Mucosa of gallbladder (tissue), 1 donor: ENCODE data around the gene WRNIP1. TPM values are rescaled to one million over a fixed set of nuclear protein-coding genes. Genes with fewer than 3 reads are reported as not detected.

Experiments
- DNase-seq: peaks from one replicate; pipeline ENCODE4 v3.0.0-alpha.2; 2020; ENCODE audit warnings: low spot score
- total RNA-seq: library from RNA; stranded (reverse); gene quantifications from one replicate; pipeline ENCODE4 v1.2.1, GENCODE V29; 2021
- donor health status: DM: no; HTN: no; CAD: no.

Gene WRNIP1
- total RNA-seq = 47.4 TPM

GRCh38 chr6:2765166-2765895, at the start of gene WRNIP1:
WRNIP1 (plus strand) TSS chr6:2765393; CDS start chr6:2765623, 230 bp downstream.
- peak; percentile 99 for DNase-seq

GRCh38 chr6:2715737-2716136, 49.5 kb upstream of the WRNIP1 start:
- no peak for DNase-seq

DNA sequence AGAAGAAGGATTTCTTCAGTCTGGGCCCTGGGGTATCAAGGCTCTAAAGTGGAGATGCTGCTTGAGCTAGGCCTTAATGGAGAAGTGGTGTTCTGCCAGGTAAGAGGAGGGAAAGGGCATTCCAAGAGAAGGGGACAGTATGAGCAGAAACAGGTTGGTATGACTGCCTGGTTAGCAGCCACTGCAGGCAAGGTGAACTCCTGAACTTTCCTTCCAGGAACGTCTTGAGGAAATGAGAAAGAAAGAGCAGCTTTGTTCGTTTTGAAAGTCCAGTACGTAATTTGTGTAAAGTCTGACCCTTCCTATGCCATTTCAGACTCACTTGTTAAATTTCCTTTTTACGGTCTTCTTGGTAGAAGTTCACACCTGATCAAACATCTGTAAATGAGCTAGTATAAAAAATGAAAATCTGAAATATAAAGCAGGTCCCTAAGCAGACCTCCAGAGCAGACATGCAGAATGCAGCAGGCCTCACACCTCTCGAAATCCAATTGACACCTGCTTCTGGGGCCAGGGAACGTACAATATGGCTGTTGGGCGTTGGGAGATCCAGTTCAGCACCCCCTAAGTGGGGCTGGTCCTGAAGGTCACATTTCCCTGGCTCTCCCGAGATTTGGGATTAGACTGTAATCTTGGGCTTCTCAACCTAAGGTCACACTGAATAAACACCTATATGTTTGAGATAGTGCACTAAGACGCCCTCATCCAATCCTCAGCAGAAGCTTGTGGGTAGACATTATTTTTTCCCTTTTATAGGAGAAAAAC, 48.1 kb upstream of the WRNIP1 start:
- DNase-seq = no peak

- DNase-seq = no peak
Measured at GRCh38 chr6:2718334-2719092, 46.7 kb upstream of the WRNIP1 start.

GRCh38 chr6:2719093-2719455, 46.1 kb upstream of the WRNIP1 start:
- DNase-seq = no peak

GRCh38 chr6:2721219-2721618, 44.0 kb upstream of the WRNIP1 start:
- DNase-seq = no peak

DNA sequence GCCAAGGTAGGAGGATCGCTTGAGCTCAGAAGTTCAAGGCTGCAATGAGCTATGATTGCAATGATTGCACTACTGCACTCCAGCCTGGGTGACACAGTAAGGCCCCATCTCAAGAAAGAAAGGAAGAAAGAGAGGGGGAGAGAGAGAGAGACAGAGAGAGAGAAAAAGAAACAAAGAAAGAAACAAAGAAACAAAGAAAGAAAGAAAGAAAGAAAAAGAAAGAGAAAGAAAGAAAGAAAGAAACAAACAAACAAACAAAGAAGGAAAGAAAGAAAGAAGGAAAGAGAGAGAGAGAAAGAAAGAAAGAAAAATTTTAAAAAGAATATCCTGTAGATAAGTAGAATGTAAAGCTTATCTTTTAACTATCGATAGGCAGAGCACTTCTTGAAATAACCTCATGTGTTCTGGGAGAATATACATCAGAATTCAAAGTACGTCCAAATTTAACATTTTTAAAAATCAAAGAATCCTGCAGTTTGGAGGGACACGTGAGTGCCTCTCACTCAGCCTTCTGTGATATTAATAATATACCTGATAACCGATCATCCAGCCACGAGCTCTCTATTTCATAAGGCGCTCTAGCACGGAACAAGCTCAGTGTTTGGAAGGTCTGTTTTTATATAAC, 39.7 kb upstream of the WRNIP1 start:
- no peak for DNase-seq

- DNase-seq = no peak
Measured at GRCh38 chr6:2725999-2726567, 39.1 kb upstream of the WRNIP1 start.

DNA sequence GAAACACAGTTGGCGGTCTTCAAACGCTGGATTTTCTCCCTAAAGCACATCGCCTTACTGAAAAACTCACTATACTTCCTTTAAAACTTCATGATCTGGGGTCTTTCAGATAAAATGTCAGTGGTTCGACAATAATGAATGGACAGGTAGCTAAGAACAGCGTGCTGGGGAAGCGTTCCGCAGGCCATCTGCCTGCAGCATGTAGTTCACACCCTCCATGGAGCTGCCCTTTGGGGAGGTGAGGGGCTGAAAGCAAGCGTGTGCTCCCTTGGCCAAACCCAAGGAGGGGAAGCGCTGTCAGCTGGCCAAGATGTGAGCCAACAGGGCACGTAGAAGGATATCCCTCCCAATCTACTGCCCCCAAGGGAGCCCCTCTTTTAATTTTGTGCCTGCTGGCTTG, 35.3 kb upstream of the WRNIP1 start:
- no peak for DNase-seq

DNA sequence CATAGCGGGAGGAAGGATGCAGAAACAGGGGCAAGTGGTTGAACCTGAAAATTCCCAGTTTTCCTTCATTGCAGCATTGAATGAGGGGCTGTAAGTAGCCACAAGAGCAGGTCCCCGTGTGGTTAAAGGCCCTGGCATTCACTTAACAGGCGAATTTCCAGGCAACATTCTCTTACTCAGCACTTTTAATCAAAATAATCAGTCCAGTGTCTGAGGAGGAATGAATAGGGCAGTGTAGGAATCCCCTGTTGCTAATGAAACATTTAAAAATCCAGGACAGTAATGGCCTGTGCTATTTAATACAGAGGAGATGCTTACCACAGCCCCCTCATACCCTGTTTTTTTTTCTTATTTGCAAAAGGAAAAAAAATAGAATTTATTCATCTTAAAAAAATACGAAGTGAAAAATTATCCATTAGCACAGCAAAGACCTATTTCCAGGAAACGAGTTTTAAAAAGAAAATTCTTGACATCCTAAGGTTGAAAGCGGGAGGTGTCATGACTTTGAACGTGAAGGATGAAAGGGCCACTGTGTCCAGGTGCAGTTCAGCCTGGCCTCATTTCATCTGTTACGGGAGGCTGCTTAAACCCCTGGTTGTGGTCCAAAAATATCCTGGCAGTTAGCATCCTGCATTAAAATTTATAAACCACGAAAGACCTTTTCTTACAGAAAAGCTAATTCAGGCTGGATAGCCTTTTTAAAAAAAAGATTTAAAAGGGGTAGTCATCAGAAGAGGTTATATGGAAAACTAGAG, 34.7 kb upstream of the WRNIP1 start:
- DNase-seq = no peak

- no peak for DNase-seq
Measured at GRCh38 chr6:2731281-2731909, 33.8 kb upstream of the WRNIP1 start.

- DNase-seq = no peak
Measured at GRCh38 chr6:2732503-2733089, 32.6 kb upstream of the WRNIP1 start.

GRCh38 chr6:2733324-2733723, 31.9 kb upstream of the WRNIP1 start:
- peak; percentile 60 for DNase-seq

DNA sequence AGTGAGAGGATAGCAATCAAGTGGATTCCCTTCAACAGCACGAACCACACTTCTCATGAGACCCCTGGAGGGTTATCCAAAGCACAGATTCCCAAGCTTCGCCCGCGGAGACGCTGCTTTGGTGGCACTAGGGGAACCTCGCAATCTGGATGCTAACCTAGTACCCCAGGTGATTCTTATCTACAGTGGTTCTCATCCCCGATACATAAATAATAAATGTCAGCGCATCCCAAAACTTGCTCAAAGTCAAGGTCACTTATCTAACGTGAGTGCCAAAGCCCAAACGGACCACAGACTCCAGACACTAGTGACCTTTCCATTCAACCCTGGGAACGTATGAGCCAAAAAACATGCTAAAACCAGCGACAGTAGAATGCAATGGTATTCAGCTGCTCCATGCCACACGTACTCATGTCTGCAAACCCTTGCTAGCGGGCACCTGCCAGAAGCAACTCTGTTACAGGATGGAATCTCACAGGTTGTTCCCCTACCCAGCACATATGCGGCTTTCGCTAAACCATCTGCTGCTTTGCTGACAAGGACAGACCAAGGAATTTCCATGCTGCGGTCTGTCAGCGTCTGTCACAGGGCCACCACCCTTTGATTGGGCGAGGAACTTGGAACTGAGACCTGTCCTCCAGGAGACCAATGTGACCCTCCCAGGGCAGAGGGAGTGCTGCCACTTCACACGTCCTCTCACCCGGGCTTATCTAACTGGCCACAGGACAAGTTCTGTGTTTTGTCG, 31.3 kb upstream of the WRNIP1 start:
- DNase-seq = no peak

GRCh38 chr6:2734488-2735166, 30.6 kb upstream of the WRNIP1 start:
- DNase-seq = no peak

DNA sequence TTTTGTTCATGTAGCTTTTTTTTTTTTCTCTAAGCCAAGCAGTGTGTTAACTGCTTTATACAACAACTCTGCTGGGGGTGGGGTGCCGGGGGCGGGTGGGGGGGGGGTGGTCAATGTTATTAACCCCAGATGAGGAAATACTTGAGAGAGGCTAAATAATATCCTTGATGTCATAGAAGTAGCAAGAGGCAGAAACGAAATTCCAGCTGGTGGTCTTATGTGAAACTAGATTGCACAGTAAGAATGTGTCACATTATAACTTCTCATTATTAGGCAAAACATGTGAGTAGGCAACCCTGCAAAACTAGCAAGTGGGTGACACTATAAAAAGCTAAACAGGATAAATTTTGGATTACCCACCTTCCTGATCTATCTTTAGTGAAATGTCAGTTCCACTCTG, 27.3 kb upstream of the WRNIP1 start:
- no peak for DNase-seq

DNA sequence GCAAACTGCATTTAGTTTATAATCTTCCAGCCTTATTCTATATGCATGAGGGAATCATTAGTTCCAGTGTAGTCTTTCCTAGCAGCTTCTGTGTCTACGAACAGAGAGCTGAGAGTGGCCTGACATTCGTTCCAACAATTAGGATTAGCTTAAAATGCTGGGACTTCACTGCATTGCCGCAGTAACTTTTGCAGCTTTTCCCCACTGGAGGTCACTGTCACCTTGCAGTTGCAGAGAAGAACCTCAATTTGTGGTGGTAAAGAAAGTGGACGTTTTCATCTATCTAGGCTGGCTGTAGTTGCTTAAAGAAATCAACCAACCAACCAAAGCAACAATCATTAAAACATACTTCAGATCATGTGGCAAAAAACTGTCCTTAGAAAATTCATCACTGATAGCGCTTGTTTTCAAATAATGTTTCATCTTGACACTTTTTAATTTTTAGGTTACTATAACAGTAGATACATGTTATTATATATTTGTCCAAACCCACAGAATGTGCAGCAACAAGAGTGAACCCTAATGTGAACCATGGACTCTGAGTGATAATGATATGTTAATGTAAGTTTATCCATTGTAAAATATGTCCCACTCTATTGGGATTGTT, 26.7 kb upstream of the WRNIP1 start:
- DNase-seq = peak; percentile 54

DNA sequence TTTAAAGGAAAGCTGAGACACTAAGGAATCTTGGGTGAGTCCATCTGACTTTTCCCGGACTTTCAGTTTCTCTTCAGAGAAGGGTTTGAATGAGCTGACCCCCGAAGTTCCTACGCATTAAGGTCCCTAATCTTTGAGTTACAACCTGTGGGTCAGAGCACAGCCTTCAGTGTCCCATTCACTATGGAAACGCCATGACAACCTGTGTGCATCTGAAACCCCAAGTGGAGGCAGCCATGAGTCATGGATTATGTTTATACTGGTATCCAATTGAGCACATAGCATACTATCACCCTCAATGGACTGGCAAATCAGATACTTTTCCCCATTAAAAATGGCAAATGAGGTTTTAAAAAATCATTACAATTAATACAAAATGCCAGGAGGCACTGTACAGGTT, 25.9 kb upstream of the WRNIP1 start:
- DNase-seq = no peak
